ENCODE data around the gene STRADA.

STRADA gene

DNA sequence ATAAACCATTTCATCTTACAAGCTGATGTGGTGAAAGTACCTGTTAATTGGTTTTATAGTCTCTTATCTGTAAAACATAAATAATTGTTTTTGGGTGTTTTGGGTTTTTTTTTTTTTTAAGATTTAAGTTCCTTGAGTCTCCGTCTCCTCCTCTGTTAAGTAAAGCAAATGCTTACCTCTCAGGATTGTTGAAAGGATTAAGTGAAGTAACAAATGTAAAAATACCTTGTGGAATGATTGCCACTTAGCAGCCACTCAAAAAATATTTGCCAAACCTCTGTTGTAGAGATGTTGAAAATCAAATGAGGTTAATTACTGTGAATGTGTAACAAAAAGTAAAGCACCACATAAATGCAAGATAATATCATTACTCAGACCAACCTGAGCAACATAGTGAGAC lies 60.9 kb downstream of the STRADA start:
- no peak for TF ChIP-seq CTCF (conservative IDR thresholded peaks at IDR 0.05)
- TF ChIP-seq ZFX (IDR thresholded peaks at IDR 0.05): no peak

GRCh38 chr17:63679214-63679613 lies 62.4 kb downstream of the STRADA start:
- TF ChIP-seq ZFX (IDR thresholded peaks at IDR 0.05): no peak
- H3K27ac ChIP-seq: no peak overlapping the region

More for the DNA sequence above, 60.9 kb downstream of the STRADA start:
- H3K27ac ChIP-seq: no peak overlapping the region

- peak overlapping the region; percentile 89 for H3K27ac ChIP-seq
- TF ChIP-seq CTCF (conservative IDR thresholded peaks at IDR 0.05): no peak
- TF ChIP-seq ZFX (IDR thresholded peaks at IDR 0.05): no peak
Measured at GRCh38 chr17:63676584-63676983, 65.0 kb downstream of the STRADA start.

DNA sequence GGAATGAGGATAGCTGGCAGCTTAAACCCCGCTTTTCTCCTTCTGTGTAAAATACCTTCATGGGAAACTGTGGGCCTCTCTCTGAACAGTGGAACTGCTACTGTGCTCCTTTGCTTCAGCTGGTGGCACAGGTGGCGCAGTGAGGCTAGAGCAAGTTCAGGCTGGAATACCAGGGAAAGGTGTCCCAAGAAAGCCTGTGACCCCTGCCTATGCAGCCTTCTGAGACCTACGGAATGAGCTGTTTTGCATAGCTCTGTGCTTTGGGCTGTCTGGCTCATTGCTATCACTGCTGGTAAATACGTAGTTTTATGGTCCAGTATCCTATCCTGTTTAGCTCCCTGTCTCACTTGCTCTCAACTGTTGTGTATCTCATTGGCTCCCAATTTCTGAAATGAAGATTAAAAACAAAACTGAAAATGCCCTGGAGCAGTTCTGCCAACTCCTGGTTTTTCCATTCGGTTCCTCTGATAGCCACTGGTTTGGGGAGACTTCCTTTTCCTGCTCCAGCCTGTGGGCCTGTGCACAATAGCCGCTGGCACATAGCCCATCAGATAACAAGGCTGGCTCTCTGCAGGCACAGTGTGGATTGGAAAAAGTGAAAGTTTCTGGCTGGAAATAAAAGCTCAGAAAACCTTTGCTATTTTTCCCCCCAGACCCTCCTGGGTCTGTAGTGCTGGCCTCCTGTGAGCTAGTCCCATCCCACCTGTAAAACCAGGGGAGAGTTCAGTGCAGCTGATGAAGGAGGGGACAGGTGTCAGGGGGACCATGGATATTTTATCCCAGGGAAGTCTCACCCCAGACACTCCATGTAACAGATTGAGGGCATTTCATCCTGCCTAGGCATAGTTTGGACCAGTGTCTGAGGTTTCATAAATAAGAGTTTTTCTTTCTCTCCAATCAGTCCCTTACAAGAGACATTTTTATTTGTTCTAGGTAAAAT lies 65.7 kb downstream of the STRADA start:
- H3K27ac ChIP-seq: peak overlapping the region; percentile 89
- TF ChIP-seq ZFX (IDR thresholded peaks at IDR 0.05): no peak
- TF ChIP-seq CTCF (conservative IDR thresholded peaks at IDR 0.05): no peak

- TF ChIP-seq ZFX (IDR thresholded peaks at IDR 0.05): no peak
- no peak for TF ChIP-seq CTCF (conservative IDR thresholded peaks at IDR 0.05)
Measured at GRCh38 chr17:63675231-63675606, 66.4 kb downstream of the STRADA start.

DNA sequence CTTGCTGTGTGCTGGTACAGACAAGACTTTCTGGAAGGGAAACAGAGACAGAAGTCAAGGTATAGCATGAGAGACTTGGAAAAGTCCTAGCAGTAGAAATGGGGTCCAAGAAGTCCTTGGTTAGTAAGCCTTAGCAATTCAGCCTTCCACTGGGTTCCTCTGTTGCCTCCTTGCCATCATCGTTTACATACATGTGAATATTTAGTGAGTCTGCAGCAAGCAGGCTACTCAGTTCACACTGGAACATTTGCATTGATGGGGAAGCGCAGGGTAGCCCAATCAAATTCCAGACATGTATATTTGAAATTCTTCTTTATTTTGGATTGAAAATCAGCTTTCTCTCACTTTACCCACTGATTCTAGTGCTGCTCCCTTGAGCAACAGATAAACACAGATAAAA lies 68.7 kb downstream of the STRADA start:
- no peak for TF ChIP-seq CTCF (conservative IDR thresholded peaks at IDR 0.05)
- TF ChIP-seq ZFX (IDR thresholded peaks at IDR 0.05): no peak
- H3K27ac ChIP-seq: no peak overlapping the region

More at GRCh38 chr17:63675231-63675606, 66.4 kb downstream of the STRADA start:
- peak overlapping the region; percentile 89 for H3K27ac ChIP-seq

GRCh38 chr17:63665527-63666214 lies 75.9 kb downstream of the STRADA start:
- TF ChIP-seq ZFX (IDR thresholded peaks at IDR 0.05) (no peak), CTCF (conservative IDR thresholded peaks at IDR 0.05) (no peak)
- no peak overlapping the region for H3K27ac ChIP-seq

Measured in C4-2B (cell line).